Measurements from ENCODE around the gene STIM1.
"Not testable (repeated sequence)": the region's sequence is repeated elsewhere in the genome, so short reads cannot be mapped to it uniquely, and the experiment has no call there.

DNA sequence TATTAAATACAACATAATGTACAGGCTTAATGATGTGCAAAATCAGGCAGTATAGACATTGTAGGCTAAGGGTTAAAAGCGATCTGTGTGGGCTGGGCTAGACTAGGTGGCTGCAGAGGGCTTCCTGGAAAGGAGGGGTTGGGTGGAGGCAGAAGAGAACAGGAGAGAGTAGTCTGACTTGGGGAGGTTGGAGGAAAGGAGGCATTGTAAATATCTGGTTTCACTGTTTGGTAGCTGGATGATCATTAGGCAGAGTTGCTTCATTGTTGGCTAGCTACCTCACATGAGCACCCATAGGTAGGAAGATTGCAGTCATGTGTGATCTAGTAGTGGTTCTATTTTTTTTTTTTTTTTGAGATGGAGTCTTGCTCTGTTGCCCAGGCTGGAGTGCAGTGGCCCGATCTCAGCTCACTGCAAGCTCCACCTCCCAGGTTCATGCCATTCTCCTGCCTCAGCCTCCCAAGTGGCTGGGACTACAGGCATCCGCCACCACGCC, 5.5 kb downstream of the STIM1 start:
- not testable (repeated sequence) for TF ChIP-seq ZFP30 (CRISPR knock-in tag; IDR thresholded peaks at IDR 0.05)
- TF ChIP-seq, protein P1, sequence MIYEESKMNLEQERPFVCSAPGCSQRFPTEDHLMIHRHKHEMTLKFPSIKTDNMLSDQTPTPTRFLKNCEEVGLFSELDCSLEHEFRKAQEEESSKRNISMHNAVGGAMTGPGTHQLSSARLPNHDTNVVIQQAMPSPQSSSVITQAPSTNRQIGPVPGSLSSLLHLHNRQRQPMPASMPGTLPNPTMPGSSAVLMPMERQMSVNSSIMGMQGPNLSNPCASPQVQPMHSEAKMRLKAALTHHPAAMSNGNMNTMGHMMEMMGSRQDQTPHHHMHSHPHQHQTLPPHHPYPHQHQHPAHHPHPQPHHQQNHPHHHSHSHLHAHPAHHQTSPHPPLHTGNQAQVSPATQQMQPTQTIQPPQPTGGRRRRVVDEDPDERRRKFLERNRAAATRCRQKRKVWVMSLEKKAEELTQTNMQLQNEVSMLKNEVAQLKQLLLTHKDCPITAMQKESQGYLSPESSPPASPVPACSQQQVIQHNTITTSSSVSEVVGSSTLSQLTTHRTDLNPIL (CRISPR knock-in tag; IDR thresholded peaks at IDR 0.05; ENCODE audit: low read depth) = not testable (repeated sequence)

All from SK-N-SH treated with all-trans-retinoic acid at 6 μM for 48 hours (cell line).